GM21528 (cell line): ENCODE data around the gene MYH16.
"Not testable (repeated sequence)": the region's sequence is repeated elsewhere in the genome, so short reads cannot be mapped to it uniquely, and the experiment has no call there.

Source experiments
- ATAC-seq: cut with Tn5 transposase; IDR thresholded peaks from one replicate; pipeline ENCODE4 v1.9.1; 2021; ENCODE audit warnings: mild to moderate bottlenecking, moderate library complexity; ENCODE audit not compliant: unreplicated experiment, low FRiP score

Gene MYH16

DNA sequence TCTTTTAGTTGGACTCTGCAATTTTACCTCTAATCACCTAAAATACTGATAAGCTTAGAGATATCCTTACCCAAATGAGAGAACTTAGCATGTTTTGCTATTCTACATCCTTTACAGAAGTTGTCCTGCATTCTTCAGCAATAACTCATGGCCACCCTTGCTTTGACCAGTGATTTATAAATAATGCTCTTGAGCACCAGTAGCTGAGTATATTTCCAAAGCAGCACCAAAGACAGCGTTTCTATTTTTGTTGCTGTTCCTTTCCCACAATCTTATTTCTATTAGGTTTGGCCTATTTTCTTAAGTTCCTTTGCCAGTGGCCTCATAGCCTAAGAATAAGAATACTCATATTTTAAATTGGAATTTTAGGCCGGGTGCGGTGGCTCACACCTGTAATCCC is 68.0 kb downstream of the MYH16 start:
- no peak for ATAC-seq

DNA sequence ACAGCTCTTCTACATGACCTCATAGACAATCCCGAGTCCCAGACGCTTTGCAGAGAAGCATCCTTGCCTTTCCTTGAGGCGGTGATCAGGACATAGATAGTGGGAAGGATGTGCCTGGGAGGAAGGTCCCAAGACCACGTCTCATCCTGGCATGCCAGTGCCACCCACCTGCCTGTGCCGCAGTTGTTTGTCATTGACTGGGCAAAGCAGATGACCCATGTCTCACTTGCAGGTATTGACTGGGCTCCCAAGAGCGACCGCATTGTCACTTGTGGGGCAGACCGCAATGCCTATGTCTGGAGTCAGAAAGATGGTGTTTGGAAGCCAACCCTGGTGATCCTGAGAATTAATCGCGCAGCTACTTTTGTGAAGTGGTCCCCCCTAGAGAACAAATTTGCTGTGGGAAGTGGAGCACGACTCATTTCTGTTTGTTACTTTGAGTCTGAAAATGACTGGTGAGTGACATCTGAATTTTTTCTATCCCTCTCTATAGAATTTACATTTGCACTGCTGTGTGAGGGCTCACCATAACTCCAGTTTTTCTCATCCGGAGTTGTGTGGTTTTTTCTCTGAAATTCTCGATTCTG is 71.5 kb downstream of the MYH16 start:
- no peak for ATAC-seq

DNA sequence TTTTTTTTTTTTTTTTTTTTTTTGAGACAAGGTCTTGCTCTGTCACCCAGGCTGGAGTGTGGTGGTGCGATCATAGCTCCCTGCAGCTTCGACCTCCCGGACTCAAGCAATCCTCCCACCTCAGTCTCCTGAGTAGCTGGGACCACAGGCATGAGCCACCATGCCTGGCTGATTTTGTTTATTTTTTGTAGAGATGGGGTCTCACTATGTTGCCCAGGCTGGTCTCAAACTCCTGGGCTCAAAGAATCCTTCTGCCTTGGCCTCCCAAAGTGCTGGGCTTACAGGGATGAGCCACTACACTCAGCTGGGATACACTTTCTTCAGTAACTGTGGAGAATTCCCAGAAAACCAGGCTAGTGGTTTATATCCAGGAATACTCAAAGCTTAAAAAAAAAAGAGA is 78.0 kb downstream of the MYH16 start:
- ATAC-seq = not testable (repeated sequence)

DNA sequence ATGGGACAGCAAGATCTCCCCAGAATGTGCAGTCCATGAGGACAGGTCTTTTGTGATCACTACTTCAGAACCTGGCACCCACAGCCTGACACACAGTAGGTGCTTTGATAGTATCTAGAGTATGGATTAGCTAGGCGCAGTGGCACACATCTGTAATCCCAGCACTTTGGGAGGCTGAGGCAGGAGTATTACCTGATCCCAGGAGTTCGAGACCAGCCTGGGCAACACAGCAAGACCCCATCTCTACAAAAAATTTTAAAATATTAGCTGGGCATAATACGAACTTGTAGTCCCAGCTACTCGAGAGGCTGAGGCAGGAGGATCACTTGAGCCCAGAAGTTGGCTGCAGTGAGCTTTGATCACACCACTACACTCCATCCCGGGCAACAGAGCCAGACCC is 79.6 kb downstream of the MYH16 start:
- ATAC-seq = no peak

DNA sequence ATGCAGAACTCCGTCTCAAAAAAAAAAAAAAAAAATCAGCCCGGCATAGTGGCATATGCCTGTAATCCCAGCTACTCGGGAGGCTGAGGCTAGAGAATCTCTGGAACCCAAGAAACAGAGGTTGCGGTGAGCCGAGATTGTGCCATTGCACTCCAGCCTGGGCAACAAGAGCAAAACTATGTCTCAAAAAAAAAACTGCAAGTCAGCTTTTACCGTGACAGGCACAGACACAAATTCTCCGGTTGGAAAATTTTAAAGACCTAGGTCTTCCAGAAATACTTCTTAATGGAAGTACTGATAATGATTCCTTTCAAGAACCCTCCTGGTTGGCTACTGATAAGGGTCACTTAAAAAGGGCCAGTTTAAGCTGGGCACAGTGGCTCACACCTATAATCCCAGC is 82.5 kb downstream of the MYH16 start:
- no peak for ATAC-seq

DNA sequence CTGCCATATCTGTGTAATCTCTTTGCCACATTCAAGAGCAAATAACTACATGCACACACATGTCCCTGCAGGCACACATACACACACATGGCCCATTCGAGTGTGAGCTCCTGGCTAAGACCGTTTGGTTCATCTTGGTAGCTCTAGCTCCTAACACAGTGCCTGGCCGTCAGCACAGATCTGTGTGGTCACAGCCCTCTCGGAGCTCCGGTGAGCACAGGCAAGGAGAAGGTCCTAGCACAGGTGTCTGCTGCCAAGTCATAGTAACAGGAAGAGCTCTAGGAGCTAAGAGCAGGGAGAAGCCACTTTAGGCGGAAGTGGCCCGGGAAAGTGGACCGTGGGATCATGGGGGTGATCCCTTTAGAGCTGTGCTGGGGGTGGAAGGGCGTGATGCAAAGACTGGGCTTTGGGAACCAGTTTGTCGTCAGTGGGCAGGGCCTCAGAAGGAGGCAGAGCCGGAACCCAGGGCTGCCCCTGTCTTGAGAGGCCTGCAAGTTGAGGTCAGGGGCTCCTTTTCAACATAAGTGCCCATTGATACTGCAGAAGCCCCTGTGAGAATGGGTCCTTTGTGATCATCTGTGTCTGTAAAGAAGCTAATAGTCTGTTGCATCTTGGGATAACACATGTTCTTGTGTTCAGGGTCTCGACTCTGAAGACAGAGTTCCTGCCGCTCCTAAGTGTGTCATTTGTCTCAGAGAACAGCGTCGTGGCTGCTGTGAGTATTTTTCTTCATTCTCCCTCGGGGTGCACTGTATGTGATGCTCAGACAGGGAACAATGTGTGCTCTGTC is 85.3 kb downstream of the MYH16 start:
- ATAC-seq = no peak

DNA sequence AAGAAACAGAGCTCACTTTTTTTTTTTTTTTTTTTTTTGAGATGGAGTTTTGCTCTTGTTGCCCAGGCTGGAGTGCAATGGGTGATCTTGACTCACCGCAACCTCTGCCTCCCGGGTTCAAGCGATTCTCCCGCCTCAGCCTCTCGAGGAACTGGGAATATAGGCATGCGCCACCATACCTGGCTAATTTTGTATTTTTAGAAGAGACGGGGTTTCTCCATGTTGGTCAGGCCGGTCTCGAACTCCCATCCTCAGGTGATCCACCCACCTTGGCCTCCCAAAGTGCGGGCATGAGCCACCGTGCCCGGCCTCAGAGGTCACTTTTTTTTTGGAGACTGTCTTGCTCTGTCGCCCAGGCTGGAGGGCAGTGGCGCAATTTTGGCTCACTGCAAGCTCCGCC is 85.9 kb downstream of the MYH16 start:
- not testable (repeated sequence) for ATAC-seq

DNA sequence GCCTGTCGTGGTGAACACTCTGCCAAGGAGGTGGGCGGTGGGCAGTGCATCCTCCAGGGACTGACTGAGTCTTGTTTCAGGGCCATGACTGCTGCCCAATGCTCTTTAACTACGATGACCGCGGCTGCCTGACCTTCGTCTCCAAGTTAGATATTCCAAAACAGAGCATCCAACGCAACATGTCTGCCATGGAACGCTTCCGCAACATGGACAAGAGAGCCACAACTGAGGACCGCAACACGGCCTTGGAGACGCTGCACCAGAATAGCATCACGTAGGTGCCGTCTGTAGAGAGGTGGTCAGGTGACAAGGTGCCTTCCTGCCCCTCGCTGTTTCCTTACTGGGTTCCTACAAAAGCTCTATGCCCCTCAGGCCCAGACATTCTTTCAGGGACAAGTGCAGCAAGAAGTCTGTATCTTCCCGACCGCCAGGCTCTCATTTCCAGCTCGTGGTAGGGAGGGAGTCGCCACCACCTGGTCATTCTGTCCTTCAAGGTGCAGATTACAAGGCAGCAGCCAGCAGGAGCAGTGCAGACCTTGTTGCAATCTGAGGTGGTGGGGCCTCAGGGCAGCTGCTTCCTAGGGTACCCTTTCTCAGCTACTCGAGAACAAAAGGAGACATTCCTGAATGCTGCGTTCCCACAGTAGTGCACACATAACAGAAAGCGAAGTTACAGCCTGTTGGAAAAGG is 87.0 kb downstream of the MYH16 start:
- no peak for ATAC-seq
